Measurements from ENCODE around the gene SKAP1. TPM values are rescaled to one million over a fixed set of nuclear protein-coding genes. Genes with fewer than 3 reads are reported as not detected.

SKAP1 gene
- total RNA-seq, 1 donor from 2014 or later, result not detected

- FAIRE-seq (no peak), DNase-seq (ENCODE audit: low read depth) (no peak)
- Mint-ChIP-seq H3K4me1 (ENCODE audit: low read depth, unreplicated experiment) (no peaks in the 10 kb centered on the region), H3K27me3 (ENCODE audit: low read depth, unreplicated experiment) (peaks cover 32% of the 10 kb centered on the region), H3K9me3 (ENCODE audit: unreplicated experiment) (no peaks in the 10 kb centered on the region), H3K36me3 (ENCODE audit: low read depth, unreplicated experiment) (no peaks in the 10 kb centered on the region), H3K27ac (ENCODE audit: unreplicated experiment) (no peak overlapping the region), H3K4me3 (ENCODE audit: unreplicated experiment) (no peak overlapping the region)
- Histone ChIP-seq H3K79me2 (ENCODE audit: insufficient read depth, low read length) (no peaks in the 10 kb centered on the region), H3K27ac (ENCODE audit: low read depth, low read length) (no peak overlapping the region), H4K20me1 (ENCODE audit: insufficient read depth, low read length) (no peaks in the 10 kb centered on the region), H3K4me2 (ENCODE audit: low read length) (no peak overlapping the region), H3K36me3 (ENCODE audit: insufficient read depth, low read length) (no peaks in the 10 kb centered on the region), H3K4me1 (ENCODE audit: insufficient read depth, low read length) (no peaks in the 10 kb centered on the region), H2AFZ (ENCODE audit: low read depth, low read length) (no peak overlapping the region), H3K9ac (ENCODE audit: low read length) (no peak overlapping the region), H3K4me3 (ENCODE audit: insufficient read depth, low read depth, low read length) (no peak overlapping the region), H3K9me3 (ENCODE audit: insufficient read depth, low read depth, low read length) (no peaks in the 10 kb centered on the region), H3K27me3 (ENCODE audit: insufficient read depth, low read length) (peaks cover 16% of the 10 kb centered on the region)
- no peak for TF ChIP-seq EZH2 (IDR thresholded peaks at IDR 0.05; ENCODE audit: insufficient read depth, low read length)
- TF ChIP-seq, protein P1, sequence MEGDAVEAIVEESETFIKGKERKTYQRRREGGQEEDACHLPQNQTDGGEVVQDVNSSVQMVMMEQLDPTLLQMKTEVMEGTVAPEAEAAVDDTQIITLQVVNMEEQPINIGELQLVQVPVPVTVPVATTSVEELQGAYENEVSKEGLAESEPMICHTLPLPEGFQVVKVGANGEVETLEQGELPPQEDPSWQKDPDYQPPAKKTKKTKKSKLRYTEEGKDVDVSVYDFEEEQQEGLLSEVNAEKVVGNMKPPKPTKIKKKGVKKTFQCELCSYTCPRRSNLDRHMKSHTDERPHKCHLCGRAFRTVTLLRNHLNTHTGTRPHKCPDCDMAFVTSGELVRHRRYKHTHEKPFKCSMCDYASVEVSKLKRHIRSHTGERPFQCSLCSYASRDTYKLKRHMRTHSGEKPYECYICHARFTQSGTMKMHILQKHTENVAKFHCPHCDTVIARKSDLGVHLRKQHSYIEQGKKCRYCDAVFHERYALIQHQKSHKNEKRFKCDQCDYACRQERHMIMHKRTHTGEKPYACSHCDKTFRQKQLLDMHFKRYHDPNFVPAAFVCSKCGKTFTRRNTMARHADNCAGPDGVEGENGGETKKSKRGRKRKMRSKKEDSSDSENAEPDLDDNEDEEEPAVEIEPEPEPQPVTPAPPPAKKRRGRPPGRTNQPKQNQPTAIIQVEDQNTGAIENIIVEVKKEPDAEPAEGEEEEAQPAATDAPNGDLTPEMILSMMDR (IDR thresholded peaks at IDR 0.05; ENCODE audit: insufficient read depth, low read depth, low read length), result no peak
These were observed 227.1 kb downstream of the SKAP1 start for GRCh38 chr17:48202959-48203358.

DNA sequence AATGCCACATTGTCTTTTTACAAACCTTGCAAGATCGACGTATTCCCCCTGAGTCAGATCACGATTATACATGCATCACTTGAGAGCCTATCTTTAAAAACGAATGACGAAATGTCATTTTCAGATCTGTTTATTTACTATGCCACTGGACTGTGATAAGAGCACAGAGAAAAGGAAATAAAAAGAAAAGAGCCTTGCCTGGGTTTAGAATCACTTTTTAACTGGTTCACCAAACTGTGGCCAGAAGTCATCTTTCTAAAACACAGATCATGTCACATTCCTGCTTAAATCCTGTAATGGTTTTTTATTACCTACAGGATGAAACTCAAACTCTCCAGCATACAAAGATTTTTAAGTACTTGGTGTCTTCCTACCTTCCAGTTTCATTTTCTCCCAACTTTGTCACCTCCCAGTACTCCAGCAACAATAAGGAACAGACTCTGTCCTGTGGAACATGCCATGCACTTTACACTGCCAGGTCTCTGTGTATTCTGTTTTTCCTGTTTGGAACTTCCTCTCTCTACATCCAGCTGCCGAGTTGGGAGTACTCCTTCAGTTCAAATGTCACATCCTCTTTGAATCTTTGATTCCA, 231.0 kb downstream of the SKAP1 start:
- FAIRE-seq, result no peak
- Mint-ChIP-seq H3K4me3 (ENCODE audit: unreplicated experiment) (no peak overlapping the region), H3K4me1 (ENCODE audit: low read depth, unreplicated experiment) (peaks cover 9% of the 10 kb centered on the region), H3K27me3 (ENCODE audit: low read depth, unreplicated experiment) (peaks cover 34% of the 10 kb centered on the region), H3K36me3 (ENCODE audit: low read depth, unreplicated experiment) (no peaks in the 10 kb centered on the region), H3K9me3 (ENCODE audit: unreplicated experiment) (no peaks in the 10 kb centered on the region), H3K27ac (ENCODE audit: unreplicated experiment) (no peak overlapping the region)
- peaks cover 13% of the 10 kb centered on the region for H3K27me3 ChIP-seq (ENCODE audit: insufficient read depth, low read length)
- H3K9ac ChIP-seq (ENCODE audit: low read length), result no peak overlapping the region
- peaks cover 10% of the 10 kb centered on the region for H3K4me1 ChIP-seq (ENCODE audit: insufficient read depth, low read length)
- no peak overlapping the region for H2AFZ ChIP-seq (ENCODE audit: low read depth, low read length)
- no peaks in the 10 kb centered on the region for H4K20me1 ChIP-seq (ENCODE audit: insufficient read depth, low read length)
- no peak overlapping the region for H3K4me3 ChIP-seq (ENCODE audit: insufficient read depth, low read depth, low read length)
- no peak for DNase-seq (ENCODE audit: low read depth)
- H3K79me2 ChIP-seq (ENCODE audit: insufficient read depth, low read length), result no peaks in the 10 kb centered on the region
- H3K9me3 ChIP-seq (ENCODE audit: insufficient read depth, low read depth, low read length), result no peaks in the 10 kb centered on the region
- peak overlapping the region; percentile 4 for H3K4me2 ChIP-seq (ENCODE audit: low read length)
- H3K27ac ChIP-seq (ENCODE audit: low read depth, low read length), result no peak overlapping the region
- no peaks in the 10 kb centered on the region for H3K36me3 ChIP-seq (ENCODE audit: insufficient read depth, low read length)
- no peak for TF ChIP-seq EZH2 (IDR thresholded peaks at IDR 0.05; ENCODE audit: insufficient read depth, low read length)
- TF ChIP-seq, protein P1 (IDR thresholded peaks at IDR 0.05; ENCODE audit: insufficient read depth, low read depth, low read length), result no peak

DNA sequence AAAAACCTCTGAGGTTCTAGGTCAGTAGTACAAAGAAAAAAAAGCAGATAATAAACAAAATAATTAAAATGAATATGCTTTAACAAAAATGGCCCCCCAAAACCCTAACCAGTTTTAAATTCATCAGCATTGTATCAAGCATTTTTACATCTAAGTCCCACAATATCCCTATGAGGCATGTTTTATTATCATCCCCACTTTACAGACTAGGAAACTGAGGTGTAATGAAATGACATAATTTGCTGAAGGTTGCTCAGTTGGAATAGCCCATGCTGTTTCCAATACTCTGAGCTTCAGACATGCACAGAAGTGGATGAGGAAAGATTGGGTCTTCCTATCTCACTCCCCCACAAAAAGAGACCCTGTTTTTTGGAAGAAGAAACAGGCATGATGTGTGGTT, 234.1 kb downstream of the SKAP1 start:
- no peak for FAIRE-seq
- H3K27ac Mint-ChIP-seq (ENCODE audit: unreplicated experiment), result no peak overlapping the region
- Histone ChIP-seq H3K27ac (ENCODE audit: low read depth, low read length) (no peak overlapping the region), H3K27me3 (ENCODE audit: insufficient read depth, low read length) (no peaks in the 10 kb centered on the region), H3K4me2 (ENCODE audit: low read length) (no peak overlapping the region), H4K20me1 (ENCODE audit: insufficient read depth, low read length) (no peaks in the 10 kb centered on the region), H2AFZ (ENCODE audit: low read depth, low read length) (no peak overlapping the region), H3K4me1 (ENCODE audit: insufficient read depth, low read length) (peaks cover 20% of the 10 kb centered on the region), H3K9ac (ENCODE audit: low read length) (no peak overlapping the region), H3K9me3 (ENCODE audit: insufficient read depth, low read depth, low read length) (no peaks in the 10 kb centered on the region), H3K79me2 (ENCODE audit: insufficient read depth, low read length) (no peaks in the 10 kb centered on the region), H3K4me3 (ENCODE audit: insufficient read depth, low read depth, low read length) (no peak overlapping the region), H3K36me3 (ENCODE audit: insufficient read depth, low read length) (no peaks in the 10 kb centered on the region)
- no peak overlapping the region for H3K4me3 Mint-ChIP-seq (ENCODE audit: unreplicated experiment)
- TF ChIP-seq, protein P1 (IDR thresholded peaks at IDR 0.05; ENCODE audit: insufficient read depth, low read depth, low read length), result no peak
- TF ChIP-seq EZH2 (IDR thresholded peaks at IDR 0.05; ENCODE audit: insufficient read depth, low read length), result no peak
- no peak for DNase-seq (ENCODE audit: low read depth)
- peaks cover 9% of the 10 kb centered on the region for H3K27me3 Mint-ChIP-seq (ENCODE audit: low read depth, unreplicated experiment)
- H3K36me3 Mint-ChIP-seq (ENCODE audit: low read depth, unreplicated experiment), result no peaks in the 10 kb centered on the region
- no peaks in the 10 kb centered on the region for H3K9me3 Mint-ChIP-seq (ENCODE audit: unreplicated experiment)
- peaks cover 19% of the 10 kb centered on the region for H3K4me1 Mint-ChIP-seq (ENCODE audit: low read depth, unreplicated experiment)
